ENCODE measurements around the gene HSPA8.
"Not testable (repeated sequence)": the region's sequence is repeated elsewhere in the genome, so short reads cannot be mapped to it uniquely, and the experiment has no call there.

GRCh38 chr11:123088896-123089295 lies 27.0 kb upstream of the HSPA8 start:
- not testable (repeated sequence) for TF ChIP-seq CTCF (IDR thresholded peaks at IDR 0.05 in 2 of 3, conservative IDR thresholded peaks at IDR 0.05 in 1 of 3; ENCODE audit: borderline replicate concordance in 1 of 3, insufficient read depth in 1 of 3, low read depth in 2 of 3, low read length in 2 of 3); POLR2A (IDR thresholded peaks at IDR 0.05; ENCODE audit: borderline replicate concordance, extremely low read depth, insufficient read depth, insufficient read length); ZNF274 (IDR thresholded peaks at IDR 0.05; ENCODE audit: low read depth, low read length); EZH2 (IDR thresholded peaks at IDR 0.05); CEBPB (IDR thresholded peaks at IDR 0.05; ENCODE audit: low read depth); SIN3A (IDR thresholded peaks at IDR 0.05; ENCODE audit: low read depth); REST (IDR thresholded peaks at IDR 0.05; ENCODE audit: low read depth); EZH2phosphoT487 (IDR thresholded peaks at IDR 0.05; ENCODE audit: borderline replicate concordance); TCF7L2 (IDR thresholded peaks at IDR 0.05; ENCODE audit: borderline replicate concordance, extremely low read depth, insufficient read depth, insufficient read length); ZBTB33 (IDR thresholded peaks at IDR 0.05; ENCODE audit: extremely low read depth, insufficient replicate concordance, low read length)
